ENCODE measurements around the gene NAV1. TPM values are rescaled to one million over a fixed set of nuclear protein-coding genes. Genes with fewer than 3 reads are reported as not detected.

Gene NAV1
- total and polyA plus RNA-seq, 4 donors, result 1.1 to 2.0 (median 1.3) TPM

DNA sequence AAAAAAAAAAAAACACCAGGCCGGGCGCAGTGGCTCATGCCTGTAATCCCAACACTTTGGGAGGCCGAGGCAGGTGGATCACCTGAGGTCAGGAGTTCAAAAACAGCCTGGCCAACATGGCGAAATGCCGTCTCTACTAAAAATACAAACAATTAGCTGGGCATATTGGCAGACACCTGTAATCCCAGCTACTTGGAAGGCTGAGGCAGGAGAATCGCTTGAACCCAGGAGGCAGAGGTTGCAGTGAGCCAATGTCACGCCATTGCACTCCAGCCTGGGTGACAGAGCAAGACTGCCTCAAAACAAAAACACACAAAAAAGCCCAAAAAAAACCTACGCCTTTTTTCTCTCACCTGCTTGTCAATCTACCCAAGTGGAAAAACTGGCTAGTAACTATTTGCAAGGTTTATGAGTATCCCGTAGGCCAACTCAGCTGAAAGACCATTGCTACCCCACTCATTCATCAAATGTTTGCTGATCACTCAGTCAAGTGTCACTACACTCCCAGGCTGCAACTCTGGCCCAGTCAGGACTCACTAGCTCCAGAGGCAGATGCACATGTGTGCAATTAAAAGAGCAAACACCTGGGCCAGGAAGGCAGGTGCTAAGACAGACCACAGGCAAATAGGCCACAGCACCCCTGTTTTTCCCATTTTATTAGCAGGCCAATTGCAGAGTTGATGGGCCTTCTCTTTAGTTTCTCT lies 34.0 kb upstream of the NAV1 start:
- peak overlapping the region in 2 of 3 donors; percentile 38 to 96 for H3K4me3 ChIP-seq (ENCODE audit: low read depth in 1 of 3, low read length in 3 of 3)
- TF ChIP-seq FOXA1 (IDR thresholded peaks at IDR 0.05) (no peak), FOXA2 (IDR thresholded peaks at IDR 0.05) (no peak), EGR1 (IDR thresholded peaks at IDR 0.05; ENCODE audit: low read depth in 2 of 2) (no peak), TAF1 (conservative IDR thresholded peaks at IDR 0.05) (no peak), RXRA (IDR thresholded peaks at IDR 0.05) (peak; percentile 56 to 63), SP1 (IDR thresholded peaks at IDR 0.05) (no peak), GABPA (IDR thresholded peaks at IDR 0.05 in 1 of 2, conservative IDR thresholded peaks at IDR 0.05 in 1 of 2) (no peak), HNF4A (conservative IDR thresholded peaks at IDR 0.05) (peak; percentile 13 to 26)
- H3K9ac ChIP-seq (ENCODE audit: low read depth in 1 of 2, low read length in 2 of 2), result no peak overlapping the region
- no peaks in the 10 kb centered on the region for H3K27me3 ChIP-seq (ENCODE audit: control insufficient read depth in 4 of 4, insufficient read depth in 4 of 4, low read length in 3 of 4)
- no peak for DNase-seq (ENCODE audit: low spot score)
- H3K36me3 ChIP-seq (ENCODE audit: control insufficient read depth in 4 of 4, insufficient read depth in 3 of 4, low read depth in 1 of 4, low read length in 3 of 4), result no peaks in the 10 kb centered on the region
- WGBS, result 42% methylated on average over 9 of the region's 9 CpGs
- H3K4me1 ChIP-seq (ENCODE audit: control insufficient read depth in 4 of 4, insufficient read depth in 4 of 4, low read length in 3 of 4), result peaks cover 34 to 76% (median 69%) of the 10 kb centered on the region in 4 donors
- no peaks in the 10 kb centered on the region for H3K9me3 ChIP-seq (ENCODE audit: control insufficient read depth in 4 of 4, low read length in 3 of 4)
- H3K27ac ChIP-seq (ENCODE audit: low read depth in 1 of 2, low read length in 2 of 2), result peak overlapping the region; percentile 93 to 97

DNA sequence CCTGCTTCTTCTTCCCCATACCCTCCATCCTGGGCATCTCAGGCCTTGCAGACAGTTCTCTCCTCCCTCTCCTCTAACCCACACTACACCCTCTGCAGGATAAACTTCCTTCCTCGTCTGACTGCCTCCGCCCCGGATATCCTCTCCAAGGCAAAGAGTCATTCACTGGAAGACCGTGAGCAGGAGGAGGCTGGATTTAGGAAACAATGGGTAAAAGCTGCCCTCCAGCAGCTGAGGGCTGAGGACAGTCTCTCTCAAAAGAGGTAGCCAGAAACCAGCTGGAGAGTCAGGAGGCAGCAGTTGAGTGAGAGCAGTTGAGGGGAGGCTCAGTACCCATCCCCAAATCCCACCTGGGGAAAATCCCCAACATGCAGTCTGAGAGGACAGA lies 33.4 kb upstream of the NAV1 start:
- Histone ChIP-seq H3K36me3 (ENCODE audit: control insufficient read depth in 4 of 4, insufficient read depth in 3 of 4, low read depth in 1 of 4, low read length in 3 of 4) (no peaks in the 10 kb centered on the region), H3K4me1 (ENCODE audit: control insufficient read depth in 4 of 4, insufficient read depth in 4 of 4, low read length in 3 of 4) (peaks cover 29 to 71% (median 63%) of the 10 kb centered on the region in 4 donors), H3K4me3 (ENCODE audit: low read depth in 1 of 3, low read length in 3 of 3) (peak overlapping the region; percentile 38 to 96 (median 87)), H3K9me3 (ENCODE audit: control insufficient read depth in 4 of 4, low read length in 3 of 4) (no peaks in the 10 kb centered on the region), H3K27ac (ENCODE audit: low read depth in 1 of 2, low read length in 2 of 2) (peak overlapping the region; percentile 93 to 97), H3K27me3 (ENCODE audit: control insufficient read depth in 4 of 4, insufficient read depth in 4 of 4, low read length in 3 of 4) (no peaks in the 10 kb centered on the region), H3K9ac (ENCODE audit: low read depth in 1 of 2, low read length in 2 of 2) (peak overlapping the region; percentile 56 to 58)
- WGBS, result 19% methylated on average over 4 of the region's 4 CpGs
- TF ChIP-seq NR2F2 (IDR thresholded peaks at IDR 0.05) (peak; percentile 46), RAD21 (IDR thresholded peaks at IDR 0.05) (peak in 1 of 2 donors; percentile 3), RXRA (IDR thresholded peaks at IDR 0.05) (no peak)
- no peak for DNase-seq (ENCODE audit: low spot score)

DNA sequence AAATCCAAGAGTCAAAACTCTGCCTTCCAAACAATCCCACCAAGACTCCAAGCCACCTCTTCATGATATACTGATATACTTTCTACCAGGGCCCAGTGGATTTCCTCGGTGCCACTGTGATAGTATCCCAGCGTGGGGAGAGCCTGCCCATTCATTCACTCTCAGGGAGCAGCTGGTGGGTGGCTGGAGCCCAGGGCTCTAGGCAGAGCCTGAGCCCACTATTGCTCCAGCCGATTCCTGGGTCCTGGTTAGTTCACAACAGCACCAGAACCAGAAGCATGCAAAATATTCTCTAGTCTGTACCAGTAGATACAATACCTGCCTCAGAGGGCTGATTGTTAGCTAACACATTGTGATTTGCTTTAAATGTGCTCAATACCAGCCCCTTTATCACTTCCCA lies 32.8 kb upstream of the NAV1 start:
- TF ChIP-seq SP1 (IDR thresholded peaks at IDR 0.05), result no peak
- TF ChIP-seq HNF4G (IDR thresholded peaks at IDR 0.05), result no peak
- TF ChIP-seq NR2F2 (IDR thresholded peaks at IDR 0.05), result no peak
- no peak for TF ChIP-seq HNF4A (conservative IDR thresholded peaks at IDR 0.05)
- no peak for TF ChIP-seq FOXA1 (IDR thresholded peaks at IDR 0.05)
- TF ChIP-seq, protein P1, sequence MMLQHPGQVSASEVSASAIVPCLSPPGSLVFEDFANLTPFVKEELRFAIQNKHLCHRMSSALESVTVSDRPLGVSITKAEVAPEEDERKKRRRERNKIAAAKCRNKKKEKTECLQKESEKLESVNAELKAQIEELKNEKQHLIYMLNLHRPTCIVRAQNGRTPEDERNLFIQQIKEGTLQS (IDR thresholded peaks at IDR 0.05), result no peak
- no peak for TF ChIP-seq JUND (IDR thresholded peaks at IDR 0.05)
- no peak for TF ChIP-seq YY1 (IDR thresholded peaks at IDR 0.05)
- no peak for TF ChIP-seq RAD21 (IDR thresholded peaks at IDR 0.05)
- TF ChIP-seq FOXA2 (IDR thresholded peaks at IDR 0.05), result no peak
- TF ChIP-seq, protein P2, sequence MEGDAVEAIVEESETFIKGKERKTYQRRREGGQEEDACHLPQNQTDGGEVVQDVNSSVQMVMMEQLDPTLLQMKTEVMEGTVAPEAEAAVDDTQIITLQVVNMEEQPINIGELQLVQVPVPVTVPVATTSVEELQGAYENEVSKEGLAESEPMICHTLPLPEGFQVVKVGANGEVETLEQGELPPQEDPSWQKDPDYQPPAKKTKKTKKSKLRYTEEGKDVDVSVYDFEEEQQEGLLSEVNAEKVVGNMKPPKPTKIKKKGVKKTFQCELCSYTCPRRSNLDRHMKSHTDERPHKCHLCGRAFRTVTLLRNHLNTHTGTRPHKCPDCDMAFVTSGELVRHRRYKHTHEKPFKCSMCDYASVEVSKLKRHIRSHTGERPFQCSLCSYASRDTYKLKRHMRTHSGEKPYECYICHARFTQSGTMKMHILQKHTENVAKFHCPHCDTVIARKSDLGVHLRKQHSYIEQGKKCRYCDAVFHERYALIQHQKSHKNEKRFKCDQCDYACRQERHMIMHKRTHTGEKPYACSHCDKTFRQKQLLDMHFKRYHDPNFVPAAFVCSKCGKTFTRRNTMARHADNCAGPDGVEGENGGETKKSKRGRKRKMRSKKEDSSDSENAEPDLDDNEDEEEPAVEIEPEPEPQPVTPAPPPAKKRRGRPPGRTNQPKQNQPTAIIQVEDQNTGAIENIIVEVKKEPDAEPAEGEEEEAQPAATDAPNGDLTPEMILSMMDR (IDR thresholded peaks at IDR 0.05; ENCODE audit: low read depth, low read length, missing input control), result no peak
- TF ChIP-seq, protein P3, sequence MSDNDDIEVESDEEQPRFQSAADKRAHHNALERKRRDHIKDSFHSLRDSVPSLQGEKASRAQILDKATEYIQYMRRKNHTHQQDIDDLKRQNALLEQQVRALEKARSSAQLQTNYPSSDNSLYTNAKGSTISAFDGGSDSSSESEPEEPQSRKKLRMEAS (IDR thresholded peaks at IDR 0.05), result no peak
- TF ChIP-seq GABPA (IDR thresholded peaks at IDR 0.05 in 1 of 2, conservative IDR thresholded peaks at IDR 0.05 in 1 of 2), result no peak
- TF ChIP-seq, protein P4, sequence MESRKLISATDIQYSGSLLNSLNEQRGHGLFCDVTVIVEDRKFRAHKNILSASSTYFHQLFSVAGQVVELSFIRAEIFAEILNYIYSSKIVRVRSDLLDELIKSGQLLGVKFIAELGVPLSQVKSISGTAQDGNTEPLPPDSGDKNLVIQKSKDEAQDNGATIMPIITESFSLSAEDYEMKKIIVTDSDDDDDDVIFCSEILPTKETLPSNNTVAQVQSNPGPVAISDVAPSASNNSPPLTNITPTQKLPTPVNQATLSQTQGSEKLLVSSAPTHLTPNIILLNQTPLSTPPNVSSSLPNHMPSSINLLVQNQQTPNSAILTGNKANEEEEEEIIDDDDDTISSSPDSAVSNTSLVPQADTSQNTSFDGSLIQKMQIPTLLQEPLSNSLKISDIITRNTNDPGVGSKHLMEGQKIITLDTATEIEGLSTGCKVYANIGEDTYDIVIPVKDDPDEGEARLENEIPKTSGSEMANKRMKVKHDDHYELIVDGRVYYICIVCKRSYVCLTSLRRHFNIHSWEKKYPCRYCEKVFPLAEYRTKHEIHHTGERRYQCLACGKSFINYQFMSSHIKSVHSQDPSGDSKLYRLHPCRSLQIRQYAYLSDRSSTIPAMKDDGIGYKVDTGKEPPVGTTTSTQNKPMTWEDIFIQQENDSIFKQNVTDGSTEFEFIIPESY (IDR thresholded peaks at IDR 0.05), result no peak
- WGBS, result 30% methylated on average over 3 of the region's 3 CpGs
- DNase-seq (ENCODE audit: low spot score), result no peak
- H3K27ac ChIP-seq (ENCODE audit: low read depth in 1 of 2, low read length in 2 of 2), result peak overlapping the region; percentile 93 to 97
- H3K9ac ChIP-seq (ENCODE audit: low read depth in 1 of 2, low read length in 2 of 2), result peak overlapping the region; percentile 56 to 58
- peak overlapping the region; percentile 82 to 96 (median 87) for H3K4me3 ChIP-seq (ENCODE audit: low read depth in 1 of 3, low read length in 3 of 3)
- peaks cover 26 to 65% (median 58%) of the 10 kb centered on the region in 4 donors for H3K4me1 ChIP-seq (ENCODE audit: control insufficient read depth in 4 of 4, insufficient read depth in 4 of 4, low read length in 3 of 4)
- no peaks in the 10 kb centered on the region for H3K36me3 ChIP-seq (ENCODE audit: control insufficient read depth in 4 of 4, insufficient read depth in 3 of 4, low read depth in 1 of 4, low read length in 3 of 4)
- no peaks in the 10 kb centered on the region for H3K27me3 ChIP-seq (ENCODE audit: control insufficient read depth in 4 of 4, insufficient read depth in 4 of 4, low read length in 3 of 4)
- H3K9me3 ChIP-seq (ENCODE audit: control insufficient read depth in 4 of 4, low read length in 3 of 4), result no peaks in the 10 kb centered on the region
